A549 (cell line): ENCODE results near the gene OTUD4. TPM values are rescaled to one million over a fixed set of nuclear protein-coding genes. Genes with fewer than 3 reads are reported as not detected.

Experiments
- ATAC-seq, 2 experiments: fragments of 200-7000 bp in 1 of 2; fragments of >200 bp in 1 of 2; cut with Nextera tagmentation in 1 of 2; cut with Tn5 transposase in 1 of 2; 3 replicates each; pipeline versions ENCODE4 v1.8.0 to v1.9.1; 2018 to 2020; ENCODE audit warnings: mild to moderate bottlenecking in 1 of 2, moderate library complexity in 1 of 2
- CTCF ChIA-PET: fragments of 300-600 bp; sonication (Branson Sonifier 250); formaldehyde crosslinking; extraction: SDS; loops from one replicate; lab custom pipeline; 2021; ENCODE audit warnings: antibody characterized with exemption, inconsistent platforms; lab: Yijun Ruan, JAX
- POLR2A ChIA-PET: fragments of 350-600 bp; formaldehyde crosslinking; extraction: SDS; loops from one replicate; lab custom pipeline; 2021; ENCODE audit warnings: antibody characterized with exemption, inconsistent platforms; lab: Yijun Ruan, JAX
- DNase-seq, 2 experiments: peaks; one replicate each; pipeline versions ENCODE4 v3.0.0 to v3.0.0-alpha.2; 2011 to 2016; ENCODE audit warnings: low read depth in 1 of 2, low spot score in 1 of 2
- FAIRE-seq: peaks from 2 replicates; lab custom pipeline; 2011; peaks lifted over from hg19 to GRCh38; lab: Jason Lieb, UNC
- H3K27ac ChIP-seq, 2 experiments: fragments of >200 bp; sonication (Bioruptor Twin); formaldehyde crosslinking; 3 replicates each; pipeline ENCODE4 v1.5.1; 2016 to 2017
- H3K4me1 ChIP-seq: fragments of >200 bp; sonication (Bioruptor Twin); formaldehyde crosslinking; 3 replicates; pipeline ENCODE4 v1.6.1; 2016
- H3K4me2 ChIP-seq: fragments of >200 bp; sonication (Bioruptor Twin); formaldehyde crosslinking; 3 replicates; pipeline ENCODE4 v1.6.1; 2016
- H3K4me3 ChIP-seq: fragments of >200 bp; sonication (Bioruptor Twin); formaldehyde crosslinking; 3 replicates; pipeline ENCODE4 v1.5.1; 2016
- H3K9me3 ChIP-seq: fragments of >200 bp; sonication (Bioruptor Twin); formaldehyde crosslinking; 3 replicates; pipeline ENCODE4 v1.6.1; 2016
- BCL3 ChIP-seq: fragments of >200 bp; sonication (Bioruptor Twin); formaldehyde crosslinking; IDR thresholded peaks from 3 replicates; pipeline ENCODE4 v1.6.1; 2016
- CBX2 ChIP-seq: fragments of 200-600 bp; sonication (generic); IDR thresholded peaks from 2 replicates; pipeline ENCODE4 v1.6.1; 2016; ENCODE audit warnings: low read depth, mild to moderate bottlenecking, borderline replicate concordance
- CEBPB ChIP-seq, 2 experiments: fragments of >200 bp in 1 of 2; sonication (Bioruptor Twin) in 1 of 2; formaldehyde crosslinking in 1 of 2; IDR thresholded peaks; 2 replicates each; pipeline ENCODE4 v1.6.1; 2012 to 2016
- CHD4 ChIP-seq: fragments of 200-600 bp; sonication (generic); IDR thresholded peaks from 2 replicates; pipeline ENCODE4 v1.6.1; 2016; ENCODE audit warnings: antibody characterized with exemption, mild to moderate bottlenecking, borderline replicate concordance
- CTCF ChIP-seq: fragments of >200 bp; sonication (Bioruptor Twin); formaldehyde crosslinking; IDR thresholded peaks from 3 replicates; pipeline ENCODE4 v1.5.1; 2016
- EHF ChIP-seq: fragments of 250-450 bp; sonication (Bioruptor Pico); IDR thresholded peaks from 2 replicates; pipeline ENCODE4 v1.5.0; 2020; ENCODE audit warnings: mild to moderate bottlenecking
- EHMT2 ChIP-seq: fragments of 200-600 bp; sonication (generic); IDR thresholded peaks from 2 replicates; pipeline ENCODE4 v1.6.1; 2016; ENCODE audit warnings: antibody characterized with exemption, low read depth, mild to moderate bottlenecking, moderate library complexity
- ESRRA ChIP-seq: fragments of 150-350 bp; IDR thresholded peaks from 2 replicates; pipeline ENCODE4 v1.6.1; 2014; ENCODE audit warnings: mild to moderate bottlenecking, low read length, borderline replicate concordance
- GATA3 ChIP-seq: IDR thresholded peaks from 2 replicates; pipeline ENCODE4 v1.6.1; 2012; ENCODE audit warnings: borderline replicate concordance
- HEYL ChIP-seq: fragments of 250-450 bp; sonication (Bioruptor Pico); IDR thresholded peaks from 2 replicates; pipeline ENCODE4 v1.8.0; 2021; ENCODE audit warnings: mild to moderate bottlenecking, moderate library complexity
- HOXA7 ChIP-seq: fragments of 250-450 bp; sonication (Bioruptor Pico); IDR thresholded peaks from 2 replicates; pipeline ENCODE4 v1.5.0; 2020; ENCODE audit warnings: mild to moderate bottlenecking, moderate library complexity
- HOXB5 ChIP-seq: fragments of 250-450 bp; sonication (Bioruptor Pico); IDR thresholded peaks from 2 replicates; pipeline ENCODE4 v1.5.0; 2020; ENCODE audit warnings: mild to moderate bottlenecking, moderate library complexity
- JUNB ChIP-seq: fragments of >200 bp; sonication (Bioruptor Twin); formaldehyde crosslinking; IDR thresholded peaks from 2 replicates; pipeline ENCODE4 v1.6.1; 2016
- KDM1A ChIP-seq: fragments of 200-600 bp; sonication (generic); IDR thresholded peaks from 2 replicates; pipeline ENCODE4 v1.6.1; 2016; ENCODE audit warnings: low read depth, mild to moderate bottlenecking
- MAX ChIP-seq: IDR thresholded peaks from 2 replicates; pipeline ENCODE4 v1.6.1; 2012
- NFE2L2 ChIP-seq: fragments of 150-350 bp; conservative IDR thresholded peaks from 2 replicates; pipeline ENCODE4 v1.6.1; 2014; ENCODE audit warnings: low read length
- NPAS2 ChIP-seq: fragments of 250-450 bp; sonication (Bioruptor Pico); IDR thresholded peaks from 2 replicates; pipeline ENCODE4 v1.8.0; 2022; ENCODE audit warnings: mild to moderate bottlenecking, moderate library complexity, borderline replicate concordance
- RAD21 ChIP-seq, 2 experiments: fragments of >200 bp in 1 of 2; sonication (Bioruptor Twin) in 1 of 2; formaldehyde crosslinking in 1 of 2; IDR thresholded peaks in 1 of 2; conservative IDR thresholded peaks in 1 of 2; 2 replicates in 1 of 2; 3 replicates in 1 of 2; pipeline ENCODE4 v1.6.1; 2012 to 2018; ENCODE audit warnings: inconsistent platforms in 1 of 2
- RCOR1 ChIP-seq: fragments of 150-350 bp; IDR thresholded peaks from 2 replicates; pipeline ENCODE4 v1.6.1; 2014; ENCODE audit warnings: antibody characterized with exemption, low read length, low read depth
- REST ChIP-seq: fragments of 200-600 bp; sonication (generic); IDR thresholded peaks from 2 replicates; pipeline ENCODE4 v1.6.1; 2016; ENCODE audit warnings: antibody characterized with exemption, mild to moderate bottlenecking, moderate library complexity
- RNF2 ChIP-seq: fragments of 200-600 bp; sonication (generic); IDR thresholded peaks from 2 replicates; pipeline ENCODE4 v1.6.1; 2016; ENCODE audit warnings: low read depth, mild to moderate bottlenecking, antibody characterized with exemption, moderate library complexity, borderline replicate concordance
- TP53 ChIP-seq: fragments of 250-450 bp; sonication (Bioruptor Pico); IDR thresholded peaks from 2 replicates; pipeline ENCODE4 v1.5.0; 2021; ENCODE audit warnings: mild to moderate bottlenecking, moderate library complexity
- USF2 ChIP-seq: fragments of 450-650 bp; IDR thresholded peaks from 2 replicates; pipeline ENCODE4 v1.6.1; 2014; ENCODE audit warnings: antibody characterized with exemption
- ZSCAN20 ChIP-seq: fragments of 250-450 bp; sonication (Bioruptor Pico); IDR thresholded peaks from 2 replicates; pipeline ENCODE4 v1.8.0; 2022; ENCODE audit warnings: mild to moderate bottlenecking, moderate library complexity
- WGBS: methylation state at CpG from one replicate; pipeline ENCODE4 v1.1.6; 2017; ENCODE audit errors: missing lambda C conversion rate; 5-methylcytosine and 5-hydroxymethylcytosine counted together
- polyA plus RNA-seq, 4 experiments: library from polyadenylated mRNA; depleted of rRNA in 3 of 4; stranded (reverse); fragments of >200 nt; fragmentation: RNase III in 1 of 4; extraction: RNeasy Plus Mini Kit Qiagen cat#74134 plus additional on column Dnase treatment in 1 of 4; gene quantifications; 2 replicates in 3 of 4; 3 replicates in 1 of 4; pipeline ENCODE4 v1.2.3, GENCODE V29; 2011 to 2017

The OTUD4 gene
- polyA plus RNA-seq, 2 of the 4 experiments (the other 2 are of a cell fraction) = 11.5 to 34.8 TPM

- 92% methylated on average over 3 of the region's 3 CpGs for whole genome bisulfite sequencing
- no peak overlapping the region for H3K4me2 ChIP-seq
- no peak overlapping the region for H3K4me3 ChIP-seq
- POLR2A ChIA-PET = no interaction called here
- TF ChIP-seq ZSCAN20 (no peak), RNF2 (no peak), HEYL (no peak), BCL3 (no peak), CEBPB (IDR thresholded peaks at IDR 0.05) (no peak), HOXB5 (CRISPR knock-in tag) (no peak), ESRRA (no peak)
- TF ChIP-seq, all 56 proteins: peak for 0
- Histone ChIP-seq H3K4me1 (peaks cover 18% of the 10 kb centered on the region; the same call in 1 of the 3 replicates), H3K27ac (no peak overlapping the region), H3K9me3 (no peaks in the 10 kb centered on the region)
- DNase-seq (no peak), FAIRE-seq (no peak), ATAC-seq (no peak)
- CTCF ChIA-PET = no interaction called here
These were observed 76.9 kb downstream of the OTUD4 start for GRCh38 chr4:145103496-145103895.

- no peak overlapping the region for H3K27ac ChIP-seq
- DNase-seq (no peak), FAIRE-seq (no peak), ATAC-seq (no peak)
- peak overlapping the region; percentile 5; the same call in 1 of the 3 replicates for H3K4me2 ChIP-seq
- peaks cover 18% of the 10 kb centered on the region; the same call in 1 of the 3 replicates for H3K4me1 ChIP-seq
- ChIA-PET POLR2A (no interaction called here), CTCF (no interaction called here)
- no peak overlapping the region for H3K4me3 ChIP-seq
- H3K9me3 ChIP-seq = no peaks in the 10 kb centered on the region
- no peak for TF ChIP-seq HOXA7 (CRISPR knock-in tag)
- TF ChIP-seq CEBPB (IDR thresholded peaks at IDR 0.05) = no peak
- TF ChIP-seq GATA3 = no peak
- TF ChIP-seq CBX2 = no peak
- no peak for TF ChIP-seq CTCF
- no peak for TF ChIP-seq JUNB
- TF ChIP-seq HOXB5 (CRISPR knock-in tag) = no peak
- TF ChIP-seq NFE2L2 = no peak
- no peak for TF ChIP-seq EHMT2
- no peak for TF ChIP-seq CHD4
- no peak for TF ChIP-seq RAD21 (conservative IDR thresholded peaks at IDR 0.05 in 1 of 2, IDR thresholded peaks at IDR 0.05 in 1 of 2)
- TF ChIP-seq NPAS2 (CRISPR knock-in tag) = no peak
- 93% methylated on average over 2 of the region's 2 CpGs for WGBS
These were observed 77.8 kb downstream of the OTUD4 start for GRCh38 chr4:145102619-145103018.

GRCh38 chr4:145101091-145101490 is 79.3 kb downstream of the OTUD4 start:
- Histone ChIP-seq H3K4me2 (peak overlapping the region; percentile 89; the same call in 2 of the 3 replicates), H3K9me3 (no peaks in the 10 kb centered on the region), H3K4me3 (no peak overlapping the region)
- FAIRE-seq (no peak), DNase-seq (no peak)
- CTCF ChIA-PET = no interaction called here
- TF ChIP-seq RCOR1 (no peak), KDM1A (no peak), REST (no peak), CHD4 (no peak), MAX (no peak), EHF (CRISPR knock-in tag) (no peak), TP53 (CRISPR knock-in tag) (no peak), USF2 (no peak)
- TF ChIP-seq, all 56 proteins: peak for 0
- Histone ChIP-seq H3K4me1 (peaks cover 23% of the 10 kb centered on the region), H3K27ac (no peak overlapping the region)
- POLR2A ChIA-PET = no interaction called here
- no peak for ATAC-seq
- 87% methylated on average over 1 of the region's 1 CpG for WGBS
